ENCODE results near the gene KLK14. TPM values are rescaled to one million over a fixed set of nuclear protein-coding genes. Genes with fewer than 3 reads are reported as not detected.

The KLK14 gene
- total RNA-seq, 2 experiments from 2014 or later, result 0.61 to 0.76 TPM

DNA sequence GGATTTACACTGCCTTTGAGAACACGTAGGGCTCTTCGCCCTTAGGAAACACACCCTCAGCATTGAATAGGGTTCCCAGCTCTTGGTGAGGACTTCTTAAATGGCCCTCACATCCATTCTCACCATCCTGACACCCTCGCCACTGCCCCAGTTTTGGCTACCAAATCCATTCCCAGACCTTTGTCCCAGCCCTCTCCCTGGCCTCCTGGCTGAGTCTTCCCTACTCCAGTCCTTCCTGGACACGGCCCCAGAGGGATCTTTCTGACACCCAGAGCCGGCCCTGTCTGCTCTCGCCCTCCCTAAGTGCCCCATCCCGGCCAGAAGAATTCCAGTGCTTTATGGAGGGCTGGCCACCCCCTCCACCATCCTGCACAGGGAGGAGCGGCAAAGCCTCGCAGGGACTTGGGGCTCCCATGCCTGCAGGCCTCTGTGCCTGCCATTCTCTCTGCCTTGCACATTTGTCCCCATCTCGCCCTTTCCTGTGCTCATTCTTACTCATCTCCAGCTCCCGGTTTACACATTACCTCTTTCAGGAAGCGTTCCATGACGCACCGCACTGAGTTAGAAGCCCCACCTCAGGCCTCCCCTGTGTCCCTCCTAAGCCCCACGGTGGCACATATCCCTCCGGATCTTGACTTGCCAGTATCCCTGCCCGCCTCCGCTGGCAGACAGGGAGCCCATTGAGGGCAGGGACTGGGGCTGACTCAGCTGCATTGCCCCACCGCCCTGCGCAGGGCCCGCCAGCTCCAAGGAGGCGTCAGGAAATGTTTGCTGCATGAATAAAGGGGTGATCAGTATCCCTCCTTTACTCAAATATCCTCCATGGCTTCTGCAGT, 11.0 kb upstream of the KLK14 start:
- H3K27me3 Mint-ChIP-seq, result no peaks in the 10 kb centered on the region
- H3K36me3 Mint-ChIP-seq, result peaks cover 4% of the 10 kb centered on the region
- DNase-seq, result no peak
- no peak overlapping the region for H3K4me3 Mint-ChIP-seq
- no peak overlapping the region for H3K27ac Mint-ChIP-seq
- intact Hi-C loops (cut with micrococcal nuclease), result loop anchor here (5.0 kb wide), 1 partner anchor 76 kb away; the partner anchor contains the start of gene KLK10
- CTCF ChIA-PET, result interaction anchor here (0.6 to 2.8 kb wide), 3 partner anchors 72 to 347 kb away, joined by 4 to 12 read pairs (median 8); no protein-coding TSS in a partner anchor
- no peaks in the 10 kb centered on the region for H3K9me3 Mint-ChIP-seq
- POLR2A ChIA-PET, result no interaction called here
- peaks cover 6% of the 10 kb centered on the region for H3K4me1 Mint-ChIP-seq (ENCODE audit: low read depth)

DNA sequence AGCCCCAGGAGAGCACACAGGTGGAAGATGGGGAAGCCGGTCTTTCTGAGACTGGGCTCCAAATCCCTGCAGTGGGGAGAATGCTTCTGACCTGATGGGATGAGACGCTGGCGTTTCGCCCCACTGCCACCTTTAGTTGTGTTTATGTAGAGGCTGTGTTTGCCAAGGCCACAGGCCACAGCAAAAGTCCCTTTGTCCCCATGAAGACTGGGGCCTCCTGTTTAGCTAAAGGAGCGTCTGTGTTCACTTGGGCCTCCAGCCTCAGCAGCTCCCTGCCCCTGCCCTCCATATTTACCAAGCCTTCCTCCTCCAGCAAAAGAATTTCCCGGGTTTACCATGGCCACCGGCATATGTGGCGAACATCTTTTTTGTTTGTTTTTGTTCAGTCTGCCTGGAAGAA, 10.4 kb upstream of the KLK14 start:
- no peak for DNase-seq
- Mint-ChIP-seq H3K36me3 (peaks cover 4% of the 10 kb centered on the region), H3K4me3 (no peak overlapping the region), H3K9me3 (no peaks in the 10 kb centered on the region), H3K27me3 (no peaks in the 10 kb centered on the region), H3K4me1 (ENCODE audit: low read depth) (peaks cover 6% of the 10 kb centered on the region), H3K27ac (no peak overlapping the region)
- POLR2A ChIA-PET, result no interaction called here
- intact Hi-C loops (cut with micrococcal nuclease), result loop anchor here (5.0 kb wide), 1 partner anchor 76 kb away; the partner anchor contains the start of gene KLK10
- CTCF ChIA-PET, result no interaction called here

DNA sequence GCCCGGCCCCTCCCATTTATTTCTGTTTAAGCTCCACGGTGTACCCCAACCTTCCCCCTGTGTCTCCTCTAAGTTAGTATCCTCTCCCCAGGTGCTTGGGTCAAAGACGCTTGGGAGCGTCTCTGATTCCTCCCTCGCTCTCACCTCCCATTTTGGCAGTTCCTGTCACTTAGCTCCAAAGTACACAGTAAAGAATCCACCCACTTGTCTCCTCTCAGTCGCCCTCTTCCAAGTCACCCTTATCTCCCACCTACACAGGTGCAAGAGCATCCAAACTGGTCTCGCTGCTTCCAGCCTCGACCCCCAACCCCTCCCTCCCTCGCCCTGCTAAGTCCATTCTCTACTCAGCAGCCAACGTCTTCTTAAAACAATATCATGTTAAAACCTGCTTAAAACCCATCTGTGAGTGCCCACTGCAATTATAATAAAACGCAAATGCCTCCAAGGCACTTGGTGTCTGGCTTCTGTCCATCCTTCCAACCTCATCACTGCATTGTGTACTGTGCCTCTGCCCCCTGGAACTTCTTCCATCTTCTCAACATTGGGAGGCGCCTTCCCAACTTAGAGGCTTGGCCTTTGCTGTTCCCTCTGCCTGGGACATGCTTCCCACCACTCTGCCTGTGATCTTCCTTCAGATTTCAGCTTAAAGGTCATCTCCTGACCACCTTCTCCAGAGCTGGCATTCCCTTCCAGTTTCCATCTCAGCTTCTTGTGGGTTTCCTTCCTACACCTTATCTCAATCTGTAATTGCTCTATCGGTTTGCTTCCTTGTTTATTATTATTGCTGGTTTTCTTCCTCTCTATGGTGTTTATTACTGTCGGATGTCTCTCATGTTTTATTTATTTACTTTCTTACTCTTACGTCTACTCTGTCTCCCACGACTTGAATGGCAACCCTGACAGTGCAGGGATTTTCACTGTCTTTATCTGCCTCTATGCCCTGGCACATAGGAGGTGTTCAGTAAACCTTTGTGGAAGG, 9.5 kb upstream of the KLK14 start:
- CTCF ChIA-PET, result interaction anchor here (1.0 kb wide), 1 partner anchor 170 kb away, joined by 3 read pairs; no protein-coding TSS in a partner anchor
- POLR2A ChIA-PET, result no interaction called here
- no peak overlapping the region for H3K4me3 Mint-ChIP-seq
- H3K36me3 Mint-ChIP-seq, result peaks cover under 1% of the 10 kb centered on the region
- no peak overlapping the region for H3K27ac Mint-ChIP-seq
- H3K27me3 Mint-ChIP-seq, result no peaks in the 10 kb centered on the region
- intact Hi-C loops (cut with micrococcal nuclease), result loop anchor here (5.0 kb wide), 1 partner anchor 75 kb away; the partner anchor contains the start of gene KLK10
- H3K9me3 Mint-ChIP-seq, result no peaks in the 10 kb centered on the region
- peaks cover 3% of the 10 kb centered on the region for H3K4me1 Mint-ChIP-seq (ENCODE audit: low read depth)
- DNase-seq, result no peak

DNA sequence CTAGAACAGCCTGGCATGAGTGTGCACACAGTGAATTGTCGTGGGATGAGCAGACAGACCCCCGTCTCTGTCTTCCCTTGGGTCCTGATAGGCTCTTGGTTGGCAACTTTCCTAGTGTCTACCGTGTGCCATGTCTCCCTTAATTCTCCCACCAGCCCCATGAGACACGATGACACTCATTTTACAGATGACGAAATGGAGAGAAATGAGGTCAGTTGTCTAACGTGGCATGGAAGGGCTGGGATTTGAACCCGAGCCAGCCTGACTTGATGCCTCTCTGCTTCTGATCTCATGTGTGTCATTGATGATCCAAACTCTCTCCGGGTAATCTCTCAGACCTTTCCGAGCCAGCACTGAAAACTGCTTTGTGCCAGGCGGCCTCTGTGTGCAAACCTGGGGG, 8.4 kb upstream of the KLK14 start:
- no peaks in the 10 kb centered on the region for H3K27me3 Mint-ChIP-seq
- H3K4me3 Mint-ChIP-seq, result no peak overlapping the region
- peaks cover 1% of the 10 kb centered on the region for H3K36me3 Mint-ChIP-seq
- no peak for DNase-seq
- CTCF ChIA-PET, result no interaction called here
- H3K9me3 Mint-ChIP-seq, result no peaks in the 10 kb centered on the region
- POLR2A ChIA-PET, result no interaction called here
- intact Hi-C loops (cut with micrococcal nuclease), result loop anchor here (5.0 kb wide), 1 partner anchor 74 kb away; the partner anchor contains the start of gene KLK10
- no peaks in the 10 kb centered on the region for H3K4me1 Mint-ChIP-seq (ENCODE audit: low read depth)
- no peak overlapping the region for H3K27ac Mint-ChIP-seq

DNA sequence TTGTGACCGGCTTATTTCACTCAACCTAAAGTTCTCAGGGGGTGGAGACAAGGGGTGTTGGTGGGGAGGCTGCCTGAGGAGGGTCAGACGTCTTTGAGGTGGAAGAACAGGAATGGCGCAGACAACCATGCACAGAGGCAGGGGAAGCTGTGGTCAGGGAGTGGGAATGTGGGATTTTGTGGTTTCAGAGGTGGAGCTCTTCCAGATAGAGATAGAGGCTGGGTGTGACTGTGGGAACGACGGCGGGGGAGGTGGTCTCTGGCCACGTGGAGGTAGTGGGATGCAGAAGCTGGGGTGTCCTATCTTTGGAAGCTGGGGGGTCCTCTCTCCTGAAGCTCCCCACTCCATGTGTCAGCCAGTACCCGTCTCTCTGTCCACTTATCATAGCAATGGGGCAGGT, 7.8 kb upstream of the KLK14 start:
- Mint-ChIP-seq H3K27ac (no peak overlapping the region), H3K9me3 (no peaks in the 10 kb centered on the region), H3K36me3 (peaks cover 1% of the 10 kb centered on the region), H3K27me3 (no peaks in the 10 kb centered on the region), H3K4me3 (no peak overlapping the region), H3K4me1 (ENCODE audit: low read depth) (no peaks in the 10 kb centered on the region)
- intact Hi-C loops (cut with micrococcal nuclease), result loop anchor here (5.0 kb wide), 1 partner anchor 73 kb away; the partner anchor contains the start of gene KLK10
- no peak for DNase-seq
- CTCF ChIA-PET, result no interaction called here
- POLR2A ChIA-PET, result no interaction called here

DNA sequence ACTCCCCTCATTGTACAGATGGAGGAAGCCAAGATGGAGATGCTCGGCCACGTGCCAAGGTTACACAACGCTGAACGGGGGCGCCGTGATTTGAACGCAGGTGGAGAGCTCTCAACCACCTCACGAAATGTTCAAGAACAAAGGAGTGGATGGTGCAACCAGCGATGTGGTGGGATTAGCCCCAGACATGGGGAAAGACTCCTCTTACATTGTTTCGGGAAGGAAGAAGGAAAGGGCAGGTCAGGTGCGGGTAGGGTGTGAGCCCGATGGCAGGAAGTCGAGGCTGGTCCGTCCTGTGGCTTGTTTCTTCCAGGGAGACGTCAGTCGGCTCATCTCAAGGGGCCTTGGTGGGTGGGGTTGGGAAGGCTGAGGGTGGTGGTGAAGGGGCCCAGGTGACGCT, 7.1 kb upstream of the KLK14 start:
- Mint-ChIP-seq H3K9me3 (no peaks in the 10 kb centered on the region), H3K4me3 (no peak overlapping the region), H3K4me1 (ENCODE audit: low read depth) (no peaks in the 10 kb centered on the region), H3K27ac (no peak overlapping the region), H3K27me3 (no peaks in the 10 kb centered on the region), H3K36me3 (peaks cover 1% of the 10 kb centered on the region)
- DNase-seq, result no peak
- POLR2A ChIA-PET, result no interaction called here
- intact Hi-C loops (cut with micrococcal nuclease), result loop anchor here (5.0 kb wide), 1 partner anchor 72 kb away; the partner anchor contains the start of gene KLK10
- CTCF ChIA-PET, result no interaction called here

DNA sequence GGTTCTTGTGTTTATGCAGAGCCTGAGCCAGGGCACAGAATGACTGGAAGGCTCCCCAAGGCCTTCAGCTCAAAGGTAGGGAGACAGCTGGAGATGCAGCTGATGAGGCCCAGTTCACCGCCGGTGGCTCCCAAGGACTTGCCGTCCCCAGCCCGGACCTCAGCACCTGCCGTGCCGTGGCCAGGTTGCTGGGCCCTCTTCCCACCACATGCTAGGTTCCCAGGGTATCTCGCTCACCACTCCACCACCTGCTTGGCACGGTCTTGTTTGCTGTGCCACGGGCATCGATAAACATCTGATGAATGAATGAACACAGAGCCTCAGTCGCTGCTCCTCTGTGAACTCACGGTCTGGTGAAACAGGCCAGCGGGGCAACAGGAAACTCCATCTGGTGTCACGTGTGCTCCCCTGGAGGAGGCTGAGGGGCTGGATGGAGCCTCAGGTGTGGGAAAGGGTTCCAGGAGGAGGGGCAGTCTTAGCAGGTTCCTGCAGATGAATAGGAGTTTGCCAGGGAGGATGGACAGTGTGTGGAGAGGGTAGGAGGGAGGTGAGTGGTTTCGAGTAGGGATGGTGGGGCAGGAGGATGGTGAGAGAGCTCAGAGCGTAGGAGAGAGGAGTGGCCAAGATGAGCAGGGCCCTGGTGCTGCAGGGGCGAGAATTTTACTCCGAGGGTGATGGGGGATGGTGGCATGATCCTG, 3.6 kb upstream of the KLK14 start:
- no peak for DNase-seq
- no peaks in the 10 kb centered on the region for H3K4me1 Mint-ChIP-seq (ENCODE audit: low read depth)
- H3K36me3 Mint-ChIP-seq, result peaks cover 1% of the 10 kb centered on the region
- no peak overlapping the region for H3K4me3 Mint-ChIP-seq
- peaks cover 6% of the 10 kb centered on the region for H3K27me3 Mint-ChIP-seq
- no peak overlapping the region for H3K27ac Mint-ChIP-seq
- POLR2A ChIA-PET, result no interaction called here
- H3K9me3 Mint-ChIP-seq, result no peaks in the 10 kb centered on the region
- intact Hi-C loops (cut with micrococcal nuclease), result no loop called here
- CTCF ChIA-PET, result interaction anchor here (1.4 to 1.6 kb wide), 2 partner anchors 9 to 10 kb away, joined by 4 to 6 read pairs; no protein-coding TSS in a partner anchor

DNA sequence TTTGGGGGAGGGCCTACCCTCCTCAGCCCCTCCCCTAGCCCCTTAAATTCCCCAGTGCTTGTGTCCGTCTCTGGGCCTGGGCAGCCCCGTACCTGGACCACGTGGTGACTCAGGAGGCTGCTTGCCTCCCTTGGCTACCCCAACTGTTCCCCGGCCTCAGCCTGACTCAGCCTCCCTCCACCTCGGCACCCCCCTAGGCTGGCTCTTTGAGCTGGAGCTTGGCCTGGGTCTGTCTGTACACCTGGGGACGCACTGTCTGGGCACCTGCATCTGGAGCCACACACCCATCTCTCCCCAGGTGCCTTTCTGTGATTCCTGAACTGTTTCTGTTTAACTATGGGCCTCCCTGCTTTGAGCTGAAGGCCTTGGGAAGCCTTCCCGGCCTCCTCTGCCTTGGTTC, 1.8 kb upstream of the KLK14 start:
- intact Hi-C loops (cut with micrococcal nuclease), result no loop called here

DNA sequence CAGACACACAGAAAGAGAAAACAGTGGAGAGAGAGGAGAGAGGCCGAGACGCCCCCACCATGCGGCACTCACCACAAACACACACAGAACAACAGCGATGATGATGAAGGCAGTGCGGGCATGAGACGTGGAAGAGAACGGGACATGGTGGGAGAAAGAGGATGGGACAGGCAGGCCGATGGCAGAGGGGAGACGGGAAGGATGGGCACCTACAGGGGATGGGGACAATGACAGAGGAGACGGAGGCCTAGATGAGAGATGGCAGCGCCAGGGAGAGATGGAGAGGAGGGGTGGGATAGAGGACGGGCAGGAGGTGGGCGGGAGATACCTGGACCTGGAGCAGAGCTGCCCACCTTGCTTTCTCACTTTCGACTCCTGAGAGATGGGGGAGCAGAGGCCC, 1.1 kb upstream of the KLK14 start:
- intact Hi-C loops (cut with micrococcal nuclease), result no loop called here
- Mint-ChIP-seq H3K36me3 (peaks cover 1% of the 10 kb centered on the region), H3K4me3 (no peak overlapping the region), H3K27ac (no peak overlapping the region), H3K4me1 (ENCODE audit: low read depth) (no peaks in the 10 kb centered on the region), H3K9me3 (no peaks in the 10 kb centered on the region), H3K27me3 (peaks cover 6% of the 10 kb centered on the region)
- DNase-seq, result no peak
- ChIA-PET CTCF (no interaction called here), POLR2A (no interaction called here)

More for the DNA sequence above, 1.8 kb upstream of the KLK14 start:
- DNase-seq, result no peak
- Mint-ChIP-seq H3K36me3 (peaks cover 1% of the 10 kb centered on the region), H3K9me3 (no peaks in the 10 kb centered on the region), H3K4me1 (ENCODE audit: low read depth) (no peaks in the 10 kb centered on the region), H3K27me3 (peaks cover 6% of the 10 kb centered on the region), H3K27ac (no peak overlapping the region), H3K4me3 (no peak overlapping the region)
- CTCF ChIA-PET, result interaction anchor here (0.5 kb wide), 1 partner anchor 146 kb away, joined by 3 read pairs; no protein-coding TSS in a partner anchor
- POLR2A ChIA-PET, result no interaction called here

DNA sequence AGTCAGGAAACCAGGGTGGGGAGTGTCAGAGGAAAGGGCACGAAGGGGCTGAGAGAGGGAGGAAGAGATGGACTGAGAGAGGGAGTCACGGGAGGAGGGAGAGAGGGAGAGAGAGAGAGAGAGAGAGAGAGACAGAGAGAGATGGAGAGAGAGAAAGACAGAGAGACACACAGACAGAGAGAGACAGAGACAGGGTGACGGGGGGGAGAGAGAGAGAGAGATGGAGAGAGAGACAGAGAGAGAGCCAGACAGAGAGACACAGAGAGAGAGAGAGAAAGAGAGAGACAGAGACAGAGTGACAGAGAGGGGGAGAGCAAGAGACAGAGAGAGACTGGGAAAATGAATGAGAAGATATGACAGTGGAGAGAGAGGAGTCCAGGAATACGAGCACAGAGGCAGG, 494 bp upstream of the KLK14 start:
- H3K27ac Mint-ChIP-seq, result no peak overlapping the region
- no peak overlapping the region for H3K4me3 Mint-ChIP-seq
- H3K9me3 Mint-ChIP-seq, result no peaks in the 10 kb centered on the region
- ChIA-PET CTCF (no interaction called here), POLR2A (no interaction called here)
- no peak for DNase-seq
- H3K27me3 Mint-ChIP-seq, result peaks cover 6% of the 10 kb centered on the region
- intact Hi-C loops (cut with micrococcal nuclease), result no loop called here
- peaks cover 1% of the 10 kb centered on the region for H3K36me3 Mint-ChIP-seq
- no peaks in the 10 kb centered on the region for H3K4me1 Mint-ChIP-seq (ENCODE audit: low read depth)

DNA sequence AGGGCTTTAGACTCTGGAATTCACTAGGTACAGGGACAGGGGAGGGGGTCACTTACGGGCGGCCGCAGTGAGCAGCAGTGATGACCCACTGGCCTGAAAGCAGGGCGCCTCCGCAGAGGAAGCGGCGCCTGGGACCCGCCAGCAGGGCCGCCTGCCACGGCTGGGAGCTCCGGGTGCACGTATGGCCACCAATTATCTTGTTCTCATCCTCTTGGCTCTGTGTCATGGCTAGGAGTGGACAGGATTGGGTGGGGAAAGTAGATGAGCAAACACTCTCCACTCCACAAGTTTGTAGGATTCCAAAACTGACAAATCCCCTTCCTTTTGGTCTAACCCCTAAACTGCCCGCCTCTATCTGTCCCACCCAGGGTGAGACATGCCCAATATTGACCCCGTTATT, 1.2 kb downstream of the KLK14 start:
- Mint-ChIP-seq H3K36me3 (peaks cover under 1% of the 10 kb centered on the region), H3K4me1 (ENCODE audit: low read depth) (no peaks in the 10 kb centered on the region), H3K4me3 (no peak overlapping the region), H3K9me3 (no peaks in the 10 kb centered on the region), H3K27me3 (peaks cover 6% of the 10 kb centered on the region), H3K27ac (no peak overlapping the region)
- DNase-seq, result no peak
- intact Hi-C loops (cut with micrococcal nuclease), result no loop called here
- CTCF ChIA-PET, result interaction anchor here (1.3 kb wide), 1 partner anchor 178 kb away, joined by 3 read pairs; no protein-coding TSS in a partner anchor
- POLR2A ChIA-PET, result no interaction called here
